ENCODE measurements around the gene TBRG1.

GRCh38 chr11:124639186-124639585 lies 16.5 kb downstream of the TBRG1 start:
- TF ChIP-seq YY1 (IDR thresholded peaks at IDR 0.05; ENCODE audit: insufficient read depth, insufficient read length), result no peak
- TF ChIP-seq ZNF274 (IDR thresholded peaks at IDR 0.05; ENCODE audit: low read depth, low read length), result no peak
- no peak for TF ChIP-seq SUZ12 (IDR thresholded peaks at IDR 0.05; ENCODE audit: extremely low read depth, insufficient read depth, insufficient read length)

Data from NT2/D1 (cell line).